ENCODE results near the gene TNFRSF4. TPM values are rescaled to one million over a fixed set of nuclear protein-coding genes. Genes with fewer than 3 reads are reported as not detected.

Gene TNFRSF4
- total RNA-seq, 1 experiment from 2014 or later, result 0.37 TPM

- Histone ChIP-seq H3K79me2 (ENCODE audit: insufficient read depth, low read length) (peaks cover 78% of the 10 kb centered on the region), H3K27ac (ENCODE audit: low read depth, low read length) (peak overlapping the region; percentile 98), H3K9ac (ENCODE audit: low read length) (peak overlapping the region; percentile 81), H3K9me2 (ENCODE audit: insufficient read depth) (no peaks in the 10 kb centered on the region), H2AFZ (ENCODE audit: low read depth, low read length, poor library complexity, severe bottlenecking) (no peak overlapping the region), H3K36me3 (ENCODE audit: control insufficient read depth in 1 of 2, insufficient read depth in 2 of 2, low read length in 2 of 2) (peaks cover 10 to 18% of the 10 kb centered on the region in 2 experiments; a peak in 2 of 4 replicates), H3K9me3 (ENCODE audit: control insufficient read depth in 1 of 2, insufficient read depth in 1 of 2, low read depth in 1 of 2, low read length in 2 of 2) (no peaks in the 10 kb centered on the region), H4K20me1 (ENCODE audit: insufficient read depth) (no peaks in the 10 kb centered on the region), H3K27me3 (ENCODE audit: insufficient read depth, low read length) (no peaks in the 10 kb centered on the region), H3K4me3 (replicated peaks in 1 of 2; ENCODE audit: low read depth in 1 of 2, low read length in 2 of 2) (peak overlapping the region; percentile 68 to 87), H3K4me2 (ENCODE audit: low read length) (peak overlapping the region; percentile 76), H3K4me1 (ENCODE audit: control insufficient read depth in 1 of 2, insufficient read depth in 2 of 2, low read length in 2 of 2) (peaks cover 3 to 19% of the 10 kb centered on the region in 2 experiments; a peak in 1 of 4 replicates)
- intact Hi-C loops (cut with micrococcal nuclease), result loop anchor here (1.0 to 2.0 kb wide), 2 partner anchors 67 to 108 kb away; no protein-coding TSS in a partner anchor
- RAD21 ChIA-PET (ENCODE audit: low non-redundant PET in 1 of 2, low total read pairs in 2 of 2, uncharacterized antibody in 2 of 2, unreplicated experiment in 2 of 2), result interaction anchor here in 1 of 2 experiments (1.2 kb wide), 1 partner anchor 109 kb away, joined by 3 read pairs; no protein-coding TSS in a partner anchor
- CTCF ChIA-PET, result interaction anchor here (1.4 kb wide), 1 partner anchor 108 kb away, joined by 10 read pairs; no protein-coding TSS in a partner anchor
- TSS peak; percentile 93 for BruUV-seq (replicated peaks)
- POLR2A ChIA-PET, result interaction anchor here (1.1 kb wide), 1 partner anchor 73 kb away, joined by 3 read pairs; no protein-coding TSS in a partner anchor
- ATAC-seq, result peak; percentile 26
- TF ChIP-seq CTCF (IDR thresholded peaks at IDR 0.05 in 2 of 3, conservative IDR thresholded peaks at IDR 0.05 in 1 of 3; ENCODE audit: borderline replicate concordance in 1 of 3, insufficient read depth in 1 of 3, low read depth in 2 of 3, low read length in 2 of 3) (peak in 2 of 3 experiments; percentile 32 to 35; a peak in 4 of 6 replicates), POLR2AphosphoS5 (IDR thresholded peaks at IDR 0.05; ENCODE audit: low read depth, low read length) (peak; percentile 34; the same call in 1 of the 2 replicates), SIN3A (IDR thresholded peaks at IDR 0.05; ENCODE audit: low read depth) (no peak)
- peak; percentile 45 for DNase-seq (ENCODE audit: low read depth, low spot score)
Observed at GRCh38 chr1:1230656-1231399, 16.9 kb upstream of the TNFRSF4 start.

GRCh38 chr1:1229770-1230169 lies 15.8 kb upstream of the TNFRSF4 start:
- Histone ChIP-seq H3K27ac (ENCODE audit: low read depth, low read length) (peak overlapping the region; percentile 98; the same call in 1 of the 2 replicates), H3K36me3 (ENCODE audit: control insufficient read depth in 1 of 2, insufficient read depth in 2 of 2, low read length in 2 of 2) (peaks cover 10 to 18% of the 10 kb centered on the region in 2 experiments; a peak in 2 of 4 replicates), H3K9ac (ENCODE audit: low read length) (no peak overlapping the region), H3K79me2 (ENCODE audit: insufficient read depth, low read length) (peaks cover 86% of the 10 kb centered on the region), H3K4me1 (ENCODE audit: control insufficient read depth in 1 of 2, insufficient read depth in 2 of 2, low read length in 2 of 2) (peaks cover 3 to 19% of the 10 kb centered on the region in 2 experiments; a peak in 1 of 4 replicates), H3K9me3 (ENCODE audit: control insufficient read depth in 1 of 2, insufficient read depth in 1 of 2, low read depth in 1 of 2, low read length in 2 of 2) (no peaks in the 10 kb centered on the region), H4K20me1 (ENCODE audit: insufficient read depth) (no peaks in the 10 kb centered on the region), H3K4me3 (replicated peaks in 1 of 2; ENCODE audit: low read depth in 1 of 2, low read length in 2 of 2) (no peak overlapping the region), H3K9me2 (ENCODE audit: insufficient read depth) (no peaks in the 10 kb centered on the region), H3K4me2 (ENCODE audit: low read length) (peak overlapping the region; percentile 76), H3K27me3 (ENCODE audit: insufficient read depth, low read length) (no peaks in the 10 kb centered on the region), H2AFZ (ENCODE audit: low read depth, low read length, poor library complexity, severe bottlenecking) (no peak overlapping the region)
- ChIA-PET RAD21 (ENCODE audit: low non-redundant PET in 1 of 2, low total read pairs in 2 of 2, uncharacterized antibody in 2 of 2, unreplicated experiment in 2 of 2) (interaction anchor here in 1 of 2 experiments (1.2 kb wide), 1 partner anchor 108 kb away, joined by 3 read pairs; no protein-coding TSS in a partner anchor), POLR2A (no interaction called here), CTCF (no interaction called here)
- intact Hi-C loops (cut with micrococcal nuclease), result loop anchor here (1.0 to 2.0 kb wide), 2 partner anchors 65 to 107 kb away; no protein-coding TSS in a partner anchor
- BruUV-seq (replicated peaks), result no TSS peak
- DNase-seq (ENCODE audit: low read depth, low spot score) (no peak), ATAC-seq (no peak)
- TF ChIP-seq ELF1 (IDR thresholded peaks at IDR 0.05; ENCODE audit: borderline replicate concordance, low read depth) (no peak), ZBTB33 (IDR thresholded peaks at IDR 0.05; ENCODE audit: extremely low read depth, insufficient replicate concordance, low read length) (no peak), POLR2A (IDR thresholded peaks at IDR 0.05; ENCODE audit: borderline replicate concordance, extremely low read depth, insufficient read depth, insufficient read length) (no peak), POLR2AphosphoS5 (IDR thresholded peaks at IDR 0.05; ENCODE audit: low read depth, low read length) (no peak), ZFX (IDR thresholded peaks at IDR 0.05) (no peak), RAD21 (IDR thresholded peaks at IDR 0.05; ENCODE audit: low read depth) (no peak), SP1 (IDR thresholded peaks at IDR 0.05; ENCODE audit: low read depth) (no peak), SRF (IDR thresholded peaks at IDR 0.05; ENCODE audit: low read depth) (no peak), CEBPB (IDR thresholded peaks at IDR 0.05; ENCODE audit: low read depth) (no peak), JUND (IDR thresholded peaks at IDR 0.05) (no peak), FOSL1 (IDR thresholded peaks at IDR 0.05; ENCODE audit: low read depth) (no peak), EGR1 (IDR thresholded peaks at IDR 0.05; ENCODE audit: low read depth) (no peak), ZNF274 (IDR thresholded peaks at IDR 0.05; ENCODE audit: low read depth, low read length) (no peak), MAX (IDR thresholded peaks at IDR 0.05) (no peak)

Data from HCT116 (cell line).